IMR-90 (cell line): Measurements from ENCODE around the gene HOXA3. TPM values are rescaled to one million over a fixed set of nuclear protein-coding genes. Genes with fewer than 3 reads are reported as not detected.
A peak's percentile ranks its signal among the peaks of the same experiment; 100 is the strongest.

ENCODE experiments used
- ATAC-seq: fragments of 200-7000 bp; cut with Tn5 transposase; 2 replicates; pipeline ENCODE4 v1.9.1; 2020; ENCODE audit warnings: low read depth, mild to moderate bottlenecking, moderate library complexity
- BruUV-seq: library from RNA; stranded (reverse); fragments of 400-500 nt; replicated peaks from 2 replicates; lab custom pipeline; 2021; lab: Mats Ljungman, UMichigan
- CTCF ChIA-PET: fragments of 300-600 bp; formaldehyde crosslinking; extraction: SDS; loops from one replicate; lab custom pipeline; 2021; ENCODE audit warnings: antibody characterized with exemption; lab: Yijun Ruan, JAX
- POLR2A ChIA-PET: fragments of 300-600 bp; sonication (Branson Sonifier 250); formaldehyde crosslinking; loops from one replicate; lab custom pipeline; 2022; ENCODE audit warnings: antibody characterized with exemption; ENCODE audit not compliant: unreplicated experiment; lab: Charles Lee
- DNase-seq: peaks from one replicate; pipeline ENCODE4 v3.0.0; 2013
- H2AFZ ChIP-seq: replicated peaks from 2 replicates; pipeline ENCODE3; 2013; ENCODE audit warnings: low read length, mild to moderate bottlenecking; ENCODE audit not compliant: poor library complexity
- H2AK5ac ChIP-seq: 2 replicates; pipeline ENCODE4 v1.6.1; 2013; ENCODE audit warnings: low read depth, low read length, inconsistent platforms
- H2AK9ac ChIP-seq: replicated peaks from 2 replicates; pipeline ENCODE3; 2013; ENCODE audit warnings: mild to moderate bottlenecking, low read depth, low read length, moderate library complexity; ENCODE audit not compliant: poor library complexity
- H2BK120ac ChIP-seq: 2 replicates; pipeline ENCODE4 v1.6.1; 2013; ENCODE audit warnings: low read depth, low read length, inconsistent platforms
- H2BK15ac ChIP-seq: 3 replicates; pipeline ENCODE4 v1.6.1; 2013; ENCODE audit warnings: low read depth, low read length, inconsistent platforms
- H2BK20ac ChIP-seq: 2 replicates; pipeline ENCODE4 v1.6.1; 2013; ENCODE audit warnings: low read depth, mild to moderate bottlenecking, inconsistent platforms, low read length, moderate library complexity
- H2BK5ac ChIP-seq: 2 replicates; pipeline ENCODE4 v1.6.1; 2013; ENCODE audit warnings: mild to moderate bottlenecking, low read depth, low read length, inconsistent platforms; ENCODE audit not compliant: poor library complexity, severe bottlenecking
- H3K14ac ChIP-seq: replicated peaks from 2 replicates; pipeline ENCODE4 v1.6.1; 2013; ENCODE audit warnings: low read depth, low read length, inconsistent platforms
- H3K18ac ChIP-seq: 2 replicates; pipeline ENCODE4 v1.6.1; 2013; ENCODE audit warnings: low read depth, low read length, control low read depth
- H3K23ac ChIP-seq: 2 replicates; pipeline ENCODE4 v1.6.1; 2013; ENCODE audit warnings: low read depth, low read length, inconsistent platforms
- H3K27ac ChIP-seq: 2 replicates; pipeline ENCODE4 v1.5.1; 2013; ENCODE audit warnings: mild to moderate bottlenecking, control low read depth, low read length; ENCODE audit not compliant: insufficient read depth
- H3K27me3 ChIP-seq: 2 replicates; pipeline ENCODE4 v1.6.1; 2013; ENCODE audit warnings: low read length; ENCODE audit not compliant: control insufficient read depth, insufficient read depth
- H3K36me3 ChIP-seq: 2 replicates; pipeline ENCODE4 v1.6.1; 2013; ENCODE audit warnings: low read length, mixed read lengths; ENCODE audit not compliant: control insufficient read depth, insufficient read depth
- H3K4ac ChIP-seq: 2 replicates; pipeline ENCODE4 v1.6.1; 2013; ENCODE audit warnings: low read depth, low read length, inconsistent platforms
- H3K4me1 ChIP-seq: 2 replicates; pipeline ENCODE4 v1.6.1; 2013; ENCODE audit warnings: low read length, mixed read lengths; ENCODE audit not compliant: control insufficient read depth, insufficient read depth
- H3K4me2 ChIP-seq: 2 replicates; pipeline ENCODE4 v1.6.1; 2013; ENCODE audit warnings: low read depth, mild to moderate bottlenecking, control low read depth, low read length, moderate library complexity
- H3K4me3 ChIP-seq: 2 replicates; pipeline ENCODE4 v1.5.1; 2013; ENCODE audit warnings: low read depth, mild to moderate bottlenecking, control low read depth, low read length, moderate library complexity; ENCODE audit not compliant: insufficient read depth
- H3K56ac ChIP-seq: 2 replicates; pipeline ENCODE4 v1.6.1; 2013; ENCODE audit warnings: low read length, inconsistent platforms; ENCODE audit not compliant: insufficient read depth; ENCODE audit errors: extremely low read depth
- H3K79me1 ChIP-seq, 2 experiments: 2 replicates each; pipeline ENCODE4 v1.6.1; 2013; ENCODE audit warnings: low read length in 2 of 2, inconsistent platforms in 1 of 2, low read depth in 1 of 2
- H3K9ac ChIP-seq: 2 replicates; pipeline ENCODE4 v1.6.1; 2013; ENCODE audit warnings: low read depth, low read length, control low read depth
- H3K9me1 ChIP-seq: 2 replicates; pipeline ENCODE4 v1.6.1; 2013; ENCODE audit warnings: low read length, inconsistent platforms; ENCODE audit not compliant: insufficient read depth
- H3K9me3 ChIP-seq: 2 replicates; pipeline ENCODE4 v1.6.1; 2013; ENCODE audit warnings: low read length; ENCODE audit not compliant: control insufficient read depth, insufficient read depth
- H4K20me1 ChIP-seq: 2 replicates; pipeline ENCODE4 v1.6.1; 2013; ENCODE audit warnings: low read length, inconsistent platforms; ENCODE audit not compliant: insufficient read depth
- H4K5ac ChIP-seq: 2 replicates; pipeline ENCODE4 v1.6.1; 2013; ENCODE audit warnings: mild to moderate bottlenecking, low read depth, low read length, control low read depth
- H4K8ac ChIP-seq, 2 experiments: 2 replicates each; pipeline ENCODE4 v1.6.1; 2013; ENCODE audit warnings: low read depth in 2 of 2, low read length in 2 of 2, control low read depth in 1 of 2, inconsistent platforms in 1 of 2
- H4K91ac ChIP-seq: 2 replicates; pipeline ENCODE4 v1.6.1; 2013; ENCODE audit warnings: low read depth, low read length, inconsistent platforms; ENCODE audit not compliant: insufficient read depth
- BHLHE40 ChIP-seq: fragments of 150-350 bp; IDR thresholded peaks from 2 replicates; pipeline ENCODE4 v1.6.1; 2016; ENCODE audit warnings: mild to moderate bottlenecking, low read depth, low read length
- CHD1 ChIP-seq: IDR thresholded peaks from 2 replicates; pipeline ENCODE4 v1.6.1; 2012; ENCODE audit warnings: low read depth, low read length, improper control_type of control experiment
- FOS ChIP-seq: fragments of 150-350 bp; IDR thresholded peaks from 2 replicates; pipeline ENCODE4 v1.6.1; 2016; ENCODE audit warnings: low read depth, low read length
- MAZ ChIP-seq: IDR thresholded peaks from 2 replicates; pipeline ENCODE4 v1.6.1; 2012; ENCODE audit warnings: low read depth, mild to moderate bottlenecking, low read length, improper control_type of control experiment, moderate library complexity, borderline replicate concordance
- POLR2A ChIP-seq: IDR thresholded peaks from 2 replicates; pipeline ENCODE4 v1.6.1; 2012; ENCODE audit warnings: mild to moderate bottlenecking, low read depth, low read length
- RCOR1 ChIP-seq: IDR thresholded peaks from 2 replicates; pipeline ENCODE4 v1.6.1; 2012; ENCODE audit warnings: mild to moderate bottlenecking, low read length, improper control_type of control experiment; ENCODE audit not compliant: insufficient replicate concordance
- RFX5 ChIP-seq: IDR thresholded peaks from 2 replicates; pipeline ENCODE4 v1.8.0; 2012; ENCODE audit warnings: low read depth, mild to moderate bottlenecking, low read length, moderate library complexity
- SMC3 ChIP-seq: fragments of 150-350 bp; IDR thresholded peaks from 2 replicates; pipeline ENCODE4 v1.6.1; 2016; ENCODE audit warnings: low read depth, mild to moderate bottlenecking, antibody characterized with exemption, low read length, moderate library complexity
- WGBS, 2 experiments: methylation state at CpG; one replicate each; pipeline versions ENCODE4 v1.1.5 to v1.1.7; 2013; ENCODE audit warnings: missing lambda C conversion rate in 2 of 2; ENCODE audit not compliant: insufficient read length in 1 of 2; ENCODE audit errors: extremely low coverage in 2 of 2; 5-methylcytosine and 5-hydroxymethylcytosine counted together
- dilution Hi-C: fragments of 300-500 bp; cut with HindIII; formaldehyde crosslinking; loops from one replicate; pipeline ENCODE4 v1.14.3; 2018; ENCODE audit warnings: low sequenced_read_pairs; ENCODE audit not compliant: unreplicated experiment
- in situ Hi-C: fragments of 300-500 bp; cut with MboI; formaldehyde crosslinking; loops from 3 replicates; pipeline ENCODE4 v1.14.3; 2019; ENCODE audit warnings: low sequenced_read_pairs, inconsistent platforms, mixed read lengths
- intact Hi-C: fragments of 100-400 bp; cut with micrococcal nuclease; formaldehyde crosslinking; loops from 2 replicates; pipeline ENCODE4 v1.10.0; 2022
- polyA plus RNA-seq, 3 experiments: library from polyadenylated mRNA; depleted of rRNA; stranded (reverse); fragments of >200 nt; gene quantifications; 2 replicates each; pipeline ENCODE4 v1.2.3, GENCODE V29; 2012; ENCODE audit warnings: low replicate concordance in 1 of 3
- total RNA-seq: library from RNA; depleted of rRNA; stranded (reverse); fragments of >200 nt; gene quantifications from 2 replicates; pipeline ENCODE4 v1.2.3, GENCODE V29; 2012
- TF ChIP-seq, protein P1 (sequence below): conservative IDR thresholded peaks from 2 replicates; pipeline ENCODE4 v1.5.1; 2012; ENCODE audit warnings: mild to moderate bottlenecking, low read depth, low read length, improper control_type of control experiment
- TF ChIP-seq, protein P2 (sequence below): fragments of 150-350 bp; IDR thresholded peaks from 2 replicates; pipeline ENCODE4 v1.6.1; 2016; ENCODE audit warnings: low read depth, mild to moderate bottlenecking, low read length, moderate library complexity, borderline replicate concordance

HOXA3 gene
- total and polyA plus RNA-seq, 2 of the 4 experiments (the other 2 are of a cell fraction), result 0.90 to 5.4 TPM

DNA sequence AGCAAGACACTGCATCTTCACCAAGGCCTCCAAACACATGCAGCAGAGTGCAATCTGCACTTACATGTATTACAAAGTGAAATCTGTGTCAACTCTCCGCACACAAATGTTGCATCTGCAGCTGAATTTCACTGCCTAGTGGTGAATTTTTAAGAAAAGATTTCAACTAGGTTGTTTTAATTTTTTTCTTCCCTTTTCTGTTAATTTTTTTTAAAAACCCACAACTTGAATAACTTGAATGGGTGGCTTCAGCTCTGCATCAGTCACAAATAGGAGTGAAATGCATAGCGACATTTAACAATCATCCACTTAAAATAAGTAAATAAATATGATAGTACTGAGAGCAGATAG, 41.6 kb upstream of the HOXA3 start (continued):
- TF ChIP-seq, protein P1, sequence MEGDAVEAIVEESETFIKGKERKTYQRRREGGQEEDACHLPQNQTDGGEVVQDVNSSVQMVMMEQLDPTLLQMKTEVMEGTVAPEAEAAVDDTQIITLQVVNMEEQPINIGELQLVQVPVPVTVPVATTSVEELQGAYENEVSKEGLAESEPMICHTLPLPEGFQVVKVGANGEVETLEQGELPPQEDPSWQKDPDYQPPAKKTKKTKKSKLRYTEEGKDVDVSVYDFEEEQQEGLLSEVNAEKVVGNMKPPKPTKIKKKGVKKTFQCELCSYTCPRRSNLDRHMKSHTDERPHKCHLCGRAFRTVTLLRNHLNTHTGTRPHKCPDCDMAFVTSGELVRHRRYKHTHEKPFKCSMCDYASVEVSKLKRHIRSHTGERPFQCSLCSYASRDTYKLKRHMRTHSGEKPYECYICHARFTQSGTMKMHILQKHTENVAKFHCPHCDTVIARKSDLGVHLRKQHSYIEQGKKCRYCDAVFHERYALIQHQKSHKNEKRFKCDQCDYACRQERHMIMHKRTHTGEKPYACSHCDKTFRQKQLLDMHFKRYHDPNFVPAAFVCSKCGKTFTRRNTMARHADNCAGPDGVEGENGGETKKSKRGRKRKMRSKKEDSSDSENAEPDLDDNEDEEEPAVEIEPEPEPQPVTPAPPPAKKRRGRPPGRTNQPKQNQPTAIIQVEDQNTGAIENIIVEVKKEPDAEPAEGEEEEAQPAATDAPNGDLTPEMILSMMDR, result no peak
- TF ChIP-seq MAZ (no peak), POLR2A (no peak)

DNA sequence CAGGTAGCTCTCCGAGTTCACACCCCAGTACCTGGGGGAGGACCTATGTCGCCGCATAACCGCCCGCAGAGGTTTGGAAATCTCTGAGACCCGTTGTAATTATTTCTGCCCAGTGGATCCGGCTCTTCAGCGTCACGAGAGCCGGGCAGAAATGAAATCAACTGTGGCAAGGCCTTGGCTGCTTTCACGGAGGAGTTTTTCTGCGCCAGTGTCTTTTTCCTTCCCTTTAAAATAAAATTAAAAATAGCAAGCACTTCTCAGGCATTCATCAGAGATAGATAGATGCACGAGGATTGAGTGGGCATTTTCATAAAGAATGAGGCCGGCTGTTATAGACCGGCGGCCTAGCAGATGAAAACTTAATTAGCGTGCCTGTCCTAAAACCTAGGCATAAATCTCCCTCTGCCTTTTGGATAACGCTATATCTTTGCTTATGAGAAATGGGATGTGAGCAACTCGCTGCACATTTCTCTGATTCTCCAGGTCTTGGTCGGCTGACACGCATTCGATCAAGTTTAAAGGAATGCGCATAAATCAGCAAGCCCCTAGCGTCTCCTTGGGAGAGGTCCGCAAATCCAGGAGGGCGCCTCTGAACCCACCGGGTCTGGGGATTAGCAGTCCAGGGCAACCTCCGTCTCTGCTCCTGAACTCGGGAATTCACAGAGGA, 41.1 kb upstream of the HOXA3 start:
- Histone ChIP-seq H2AK9ac (no peak overlapping the region), H3K27ac (no peak overlapping the region), H3K4me3 (no peak overlapping the region), H2BK15ac (no peak overlapping the region), H2BK5ac (no peak overlapping the region), H3K9me1 (no peaks in the 10 kb centered on the region), H2AK5ac (no peak overlapping the region), H3K4ac (no peak overlapping the region), H3K27me3 (peaks cover 88% of the 10 kb centered on the region), H3K56ac (no peak overlapping the region), H3K18ac (no peak overlapping the region), H3K4me2 (no peak overlapping the region), H3K4me1 (no peaks in the 10 kb centered on the region; the same call in 1 of the 2 replicates), H4K8ac (no peak overlapping the region), H4K91ac (no peak overlapping the region), H2BK20ac (no peak overlapping the region), H4K5ac (no peak overlapping the region), H3K14ac (no peak overlapping the region), H3K36me3 (no peaks in the 10 kb centered on the region), H2BK120ac (no peak overlapping the region), H4K20me1 (peaks cover 4% of the 10 kb centered on the region; the same call in 1 of the 2 replicates), H3K9me3 (peaks cover 12% of the 10 kb centered on the region; the same call in 1 of the 2 replicates), H3K9ac (no peak overlapping the region), H2AFZ (peak overlapping the region; percentile 36), H3K23ac (0 out of 2 replicates have a peak overlapping the region, but pooled peaks have one; percentile 3), H3K79me1 (no peaks in the 10 kb centered on the region)
- ChIA-PET CTCF (interaction anchor here (1.3 kb wide), 1 partner anchor 581 kb away, joined by 3 read pairs; no protein-coding TSS in a partner anchor), POLR2A (no interaction called here)
- no TSS peak for BruUV-seq
- in situ Hi-C loops (loop anchor here (10.0 kb wide), 1 partner anchor 881 kb away; no protein-coding TSS in a partner anchor), intact Hi-C loops (loop anchor here (10.0 kb wide), 4 partner anchors 551 to 1911 kb away; partner anchors contain the start of gene TAX1BP1), dilution Hi-C loops (no loop called here)
- ATAC-seq (no peak), DNase-seq (no peak)
- WGBS, 2 experiments, result 22% methylated on average over 15 of the region's 29 CpGs; no CpG with 5 or more reads in 1 of the 2 experiments
- TF ChIP-seq RFX5, result no peak
- no peak for TF ChIP-seq MAZ
- TF ChIP-seq SMC3, result no peak
- no peak for TF ChIP-seq RCOR1
- no peak for TF ChIP-seq BHLHE40
- TF ChIP-seq POLR2A, result no peak
- TF ChIP-seq CHD1, result no peak
- TF ChIP-seq, protein P1, result no peak
- TF ChIP-seq, protein P2, sequence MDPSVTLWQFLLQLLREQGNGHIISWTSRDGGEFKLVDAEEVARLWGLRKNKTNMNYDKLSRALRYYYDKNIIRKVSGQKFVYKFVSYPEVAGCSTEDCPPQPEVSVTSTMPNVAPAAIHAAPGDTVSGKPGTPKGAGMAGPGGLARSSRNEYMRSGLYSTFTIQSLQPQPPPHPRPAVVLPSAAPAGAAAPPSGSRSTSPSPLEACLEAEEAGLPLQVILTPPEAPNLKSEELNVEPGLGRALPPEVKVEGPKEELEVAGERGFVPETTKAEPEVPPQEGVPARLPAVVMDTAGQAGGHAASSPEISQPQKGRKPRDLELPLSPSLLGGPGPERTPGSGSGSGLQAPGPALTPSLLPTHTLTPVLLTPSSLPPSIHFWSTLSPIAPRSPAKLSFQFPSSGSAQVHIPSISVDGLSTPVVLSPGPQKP, result no peak
- no peak for TF ChIP-seq FOS
